ENCODE data around the gene ATG2A.

Gene ATG2A

GRCh38 chr11:64931290-64931689, 14.3 kb upstream of the ATG2A start:
- TF ChIP-seq ZFX (IDR thresholded peaks at IDR 0.05; ENCODE audit: borderline replicate concordance) = no peak
- TF ChIP-seq CTCF (IDR thresholded peaks at IDR 0.05) = no peak
- H3K27ac ChIP-seq = no peak overlapping the region

- no peak overlapping the region for H3K27ac ChIP-seq
- TF ChIP-seq CTCF (IDR thresholded peaks at IDR 0.05) = no peak
- TF ChIP-seq ZFX (IDR thresholded peaks at IDR 0.05; ENCODE audit: borderline replicate concordance) = no peak
Observed at GRCh38 chr11:64930340-64930739, 13.3 kb upstream of the ATG2A start.

- H3K27ac ChIP-seq = no peak overlapping the region
- no peak for TF ChIP-seq ZFX (IDR thresholded peaks at IDR 0.05; ENCODE audit: borderline replicate concordance)
- TF ChIP-seq CTCF (IDR thresholded peaks at IDR 0.05) = no peak
Observed at GRCh38 chr11:64929625-64930024, 12.6 kb upstream of the ATG2A start.

- no peak overlapping the region for H3K27ac ChIP-seq
- no peak for TF ChIP-seq CTCF (IDR thresholded peaks at IDR 0.05)
- TF ChIP-seq ZFX (IDR thresholded peaks at IDR 0.05; ENCODE audit: borderline replicate concordance) = no peak
Observed at GRCh38 chr11:64928957-64929356, 11.9 kb upstream of the ATG2A start.

GRCh38 chr11:64926689-64927088, 9.7 kb upstream of the ATG2A start:
- no peak overlapping the region for H3K27ac ChIP-seq
- no peak for TF ChIP-seq CTCF (IDR thresholded peaks at IDR 0.05)
- no peak for TF ChIP-seq ZFX (IDR thresholded peaks at IDR 0.05; ENCODE audit: borderline replicate concordance)

GRCh38 chr11:64925536-64926436, 8.8 kb upstream of the ATG2A start:
- TF ChIP-seq CTCF (IDR thresholded peaks at IDR 0.05) (no peak), ZFX (IDR thresholded peaks at IDR 0.05; ENCODE audit: borderline replicate concordance) (no peak)
- H3K27ac ChIP-seq = no peak overlapping the region

- H3K27ac ChIP-seq = peak overlapping the region; percentile 74
- TF ChIP-seq ZFX (IDR thresholded peaks at IDR 0.05; ENCODE audit: borderline replicate concordance) (no peak), CTCF (IDR thresholded peaks at IDR 0.05) (no peak)
Observed at GRCh38 chr11:64924910-64925284, 7.9 kb upstream of the ATG2A start.

All from 22Rv1 (cell line).